ENCODE results near the gene ZDHHC14.
"Not testable (repeated sequence)": the region's sequence is repeated elsewhere in the genome, so short reads cannot be mapped to it uniquely, and the experiment has no call there.

Gene ZDHHC14

DNA sequence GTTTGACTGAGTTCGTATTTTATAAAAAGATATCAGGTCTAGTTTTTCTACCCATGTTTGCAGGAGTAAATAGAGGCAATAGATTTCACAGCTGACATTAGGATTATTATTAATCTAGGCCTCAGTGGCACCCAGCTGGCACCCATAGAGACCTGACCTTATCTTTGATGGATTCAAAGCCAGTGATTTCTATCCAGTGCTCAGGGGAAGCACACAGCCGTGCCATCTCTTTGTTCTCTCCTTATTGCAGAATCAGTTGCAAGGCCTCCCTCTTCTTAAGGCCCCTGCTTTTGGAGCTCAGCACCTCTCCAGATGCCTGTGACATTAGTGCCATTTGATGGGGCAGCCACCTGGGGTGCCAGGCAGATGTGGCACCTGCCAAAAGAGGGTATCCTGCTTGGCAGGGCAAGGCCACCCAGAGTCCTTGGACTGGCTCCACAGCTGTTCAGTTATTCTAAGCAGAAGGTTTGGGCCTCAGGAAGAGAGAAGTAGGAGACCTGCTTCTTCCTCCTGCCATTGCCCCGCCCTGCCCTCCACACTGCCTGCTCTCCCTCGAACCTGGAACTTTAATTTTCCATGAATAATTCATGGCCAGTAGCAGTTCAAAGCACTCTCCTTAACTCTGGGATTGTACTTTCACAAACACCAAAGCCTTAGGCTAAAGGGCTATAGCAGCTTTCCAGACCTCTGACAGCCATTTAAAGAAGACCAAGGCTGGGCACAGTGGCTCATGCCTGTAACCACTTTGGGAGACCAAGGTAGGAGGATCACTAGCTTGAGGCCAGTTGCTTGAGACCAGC, 206.3 kb downstream of the ZDHHC14 start:
- H3K4me1 ChIP-seq, result no peaks in the 10 kb centered on the region
- TF ChIP-seq, protein P1, sequence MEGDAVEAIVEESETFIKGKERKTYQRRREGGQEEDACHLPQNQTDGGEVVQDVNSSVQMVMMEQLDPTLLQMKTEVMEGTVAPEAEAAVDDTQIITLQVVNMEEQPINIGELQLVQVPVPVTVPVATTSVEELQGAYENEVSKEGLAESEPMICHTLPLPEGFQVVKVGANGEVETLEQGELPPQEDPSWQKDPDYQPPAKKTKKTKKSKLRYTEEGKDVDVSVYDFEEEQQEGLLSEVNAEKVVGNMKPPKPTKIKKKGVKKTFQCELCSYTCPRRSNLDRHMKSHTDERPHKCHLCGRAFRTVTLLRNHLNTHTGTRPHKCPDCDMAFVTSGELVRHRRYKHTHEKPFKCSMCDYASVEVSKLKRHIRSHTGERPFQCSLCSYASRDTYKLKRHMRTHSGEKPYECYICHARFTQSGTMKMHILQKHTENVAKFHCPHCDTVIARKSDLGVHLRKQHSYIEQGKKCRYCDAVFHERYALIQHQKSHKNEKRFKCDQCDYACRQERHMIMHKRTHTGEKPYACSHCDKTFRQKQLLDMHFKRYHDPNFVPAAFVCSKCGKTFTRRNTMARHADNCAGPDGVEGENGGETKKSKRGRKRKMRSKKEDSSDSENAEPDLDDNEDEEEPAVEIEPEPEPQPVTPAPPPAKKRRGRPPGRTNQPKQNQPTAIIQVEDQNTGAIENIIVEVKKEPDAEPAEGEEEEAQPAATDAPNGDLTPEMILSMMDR (IDR thresholded peaks at IDR 0.05), result no peak
- no peak overlapping the region for H3K4me3 ChIP-seq
- H3K27me3 ChIP-seq, result no peaks in the 10 kb centered on the region
- H3K27ac ChIP-seq, result no peak overlapping the region
- no peak for DNase-seq
- H3K9me3 ChIP-seq, result no peaks in the 10 kb centered on the region
- no peaks in the 10 kb centered on the region for H3K36me3 ChIP-seq
- intact Hi-C loops (cut with DNase I; ENCODE audit: low total_unique reads), result no loop called here

DNA sequence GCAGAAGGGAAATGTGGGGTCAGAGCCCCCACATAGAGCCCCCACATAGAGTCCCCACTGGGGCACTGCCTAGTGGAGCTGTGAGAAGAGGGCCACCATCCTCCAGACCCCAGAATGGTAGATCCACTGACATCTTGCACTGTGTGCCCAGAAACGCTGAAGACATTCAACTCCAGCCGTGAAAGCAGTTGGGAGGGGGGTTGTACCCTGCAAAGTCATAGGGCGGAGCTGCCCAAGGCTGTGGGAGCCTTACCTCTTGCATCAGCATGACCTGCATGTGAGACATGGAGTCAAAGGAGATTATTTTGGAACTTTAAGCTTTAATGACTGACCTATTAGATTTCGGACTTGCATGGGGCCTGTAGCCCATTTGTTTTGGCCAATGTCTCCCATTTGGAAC, 209.7 kb downstream of the ZDHHC14 start:
- H3K4me1 ChIP-seq; H3K9me3 ChIP-seq; H3K27me3 ChIP-seq; intact Hi-C loops (cut with DNase I; ENCODE audit: low total_unique reads); H3K36me3 ChIP-seq; H3K27ac ChIP-seq; H3K4me3 ChIP-seq; DNase-seq: not testable (repeated sequence)

DNA sequence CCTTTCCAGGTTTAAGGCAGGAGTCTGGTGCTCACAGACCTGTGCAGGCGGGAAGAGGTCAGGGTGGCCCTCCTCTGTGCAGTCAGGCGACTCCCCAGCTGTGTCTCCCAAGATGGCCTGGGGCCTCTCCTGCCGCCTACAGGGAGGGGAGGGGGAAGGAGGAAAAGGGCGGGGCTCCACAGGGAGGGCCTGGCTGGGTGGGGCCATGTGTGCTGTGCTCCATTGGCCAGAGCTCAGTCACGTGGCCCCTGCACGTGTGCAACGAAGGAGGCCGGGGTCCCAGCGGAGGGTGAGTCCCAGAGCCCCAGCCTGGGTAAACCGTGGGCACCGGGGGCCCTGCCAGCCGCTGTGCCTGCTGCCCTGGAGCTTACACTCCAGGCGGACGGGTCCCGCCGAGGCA, 211.6 kb downstream of the ZDHHC14 start:
- Histone ChIP-seq H3K4me3 (no peak overlapping the region), H3K9me3 (no peaks in the 10 kb centered on the region), H3K4me1 (peaks cover 0 to 15% (median 3%) of the 10 kb centered on the region in 4 donors), H3K27me3 (no peaks in the 10 kb centered on the region), H3K27ac (no peak overlapping the region), H3K36me3 (peaks cover 0 to 9% (median 0%) of the 10 kb centered on the region in 3 donors)
- intact Hi-C loops (cut with DNase I; ENCODE audit: low total_unique reads), result no loop called here
- no peak for DNase-seq
- TF ChIP-seq, protein P1 (IDR thresholded peaks at IDR 0.05), result no peak

DNA sequence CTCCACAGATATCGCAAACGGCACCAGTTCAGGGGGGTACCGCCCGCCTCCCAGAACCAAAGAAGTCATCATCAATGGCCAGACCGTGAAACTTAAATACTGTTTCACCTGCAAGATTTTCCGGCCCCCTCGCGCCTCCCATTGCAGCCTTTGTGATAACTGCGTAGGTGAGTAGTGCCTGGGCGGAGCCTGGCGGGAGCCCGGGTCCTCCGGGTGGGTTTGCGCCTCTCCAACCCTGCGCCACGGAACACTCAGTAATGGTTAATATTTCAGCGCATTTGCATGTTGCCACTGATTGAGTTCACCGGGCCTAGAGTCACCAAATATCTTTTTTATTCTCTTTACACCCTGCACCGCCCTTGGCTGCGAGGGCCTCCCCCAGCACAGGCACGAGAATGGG, 212.0 kb downstream of the ZDHHC14 start:
- Histone ChIP-seq H3K9me3 (no peaks in the 10 kb centered on the region), H3K27ac (no peak overlapping the region), H3K27me3 (no peaks in the 10 kb centered on the region), H3K4me1 (peaks cover 0 to 19% (median 6%) of the 10 kb centered on the region in 4 donors), H3K4me3 (no peak overlapping the region), H3K36me3 (peaks cover 0 to 9% (median 0%) of the 10 kb centered on the region in 3 donors)
- TF ChIP-seq, protein P1 (IDR thresholded peaks at IDR 0.05), result no peak
- intact Hi-C loops (cut with DNase I; ENCODE audit: low total_unique reads), result no loop called here
- DNase-seq, result no peak

DNA sequence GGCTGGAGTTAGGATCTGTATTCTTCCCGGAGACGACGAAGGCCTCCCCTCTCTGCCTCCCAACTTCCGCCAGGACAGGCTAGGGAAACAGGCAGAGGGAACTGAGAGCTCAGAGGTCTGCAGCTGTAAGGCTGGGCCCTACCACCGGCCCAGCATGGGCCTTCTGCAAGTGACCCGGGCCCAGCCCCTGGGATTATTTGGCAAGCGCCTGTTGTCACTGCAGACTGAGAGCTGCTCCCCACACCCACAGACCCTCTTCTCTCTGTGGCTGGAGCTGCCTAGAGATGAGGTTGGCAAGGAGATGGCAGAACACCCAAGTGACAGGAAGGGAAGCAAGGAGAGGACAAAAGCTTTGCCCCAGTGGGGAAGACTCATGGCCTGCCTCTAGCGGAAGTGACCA, 212.6 kb downstream of the ZDHHC14 start:
- H3K36me3 ChIP-seq, result peaks cover 0 to 9% (median 0%) of the 10 kb centered on the region in 3 donors
- H3K4me1 ChIP-seq, result peaks cover 0 to 21% (median 7%) of the 10 kb centered on the region in 4 donors
- TF ChIP-seq, protein P1 (IDR thresholded peaks at IDR 0.05), result no peak
- no peak for DNase-seq
- no peaks in the 10 kb centered on the region for H3K9me3 ChIP-seq
- no peak overlapping the region for H3K27ac ChIP-seq
- intact Hi-C loops (cut with DNase I; ENCODE audit: low total_unique reads), result no loop called here
- no peaks in the 10 kb centered on the region for H3K27me3 ChIP-seq
- no peak overlapping the region for H3K4me3 ChIP-seq

DNA sequence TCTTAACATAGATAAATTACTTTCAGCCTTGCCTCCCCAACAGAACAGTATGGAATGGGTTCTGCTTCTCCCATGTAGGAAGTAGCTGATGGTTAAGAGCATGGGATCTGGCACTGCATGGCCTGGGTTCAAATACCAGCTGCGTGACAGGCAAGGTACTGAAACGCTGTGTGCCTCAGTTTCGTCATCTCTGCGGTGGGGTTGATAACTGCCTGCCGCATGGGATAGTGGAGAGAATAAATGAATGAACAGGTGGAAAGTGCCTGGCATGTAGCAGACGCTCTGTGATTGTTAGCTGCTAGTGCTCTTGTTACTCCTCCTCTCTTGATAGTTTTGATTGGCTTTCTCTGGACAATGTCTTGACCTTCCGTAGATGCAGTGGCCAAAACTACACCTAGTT, 213.3 kb downstream of the ZDHHC14 start:
- no peak for DNase-seq

More for the DNA sequence above, 213.3 kb downstream of the ZDHHC14 start:
- TF ChIP-seq, protein P1 (IDR thresholded peaks at IDR 0.05), result no peak
- H3K4me1 ChIP-seq, result peaks cover 0 to 21% (median 7%) of the 10 kb centered on the region in 4 donors
- peaks cover 0 to 9% (median 0%) of the 10 kb centered on the region in 3 donors for H3K36me3 ChIP-seq
- no peak overlapping the region for H3K4me3 ChIP-seq
- H3K27me3 ChIP-seq, result no peaks in the 10 kb centered on the region
- no peaks in the 10 kb centered on the region for H3K9me3 ChIP-seq
- H3K27ac ChIP-seq, result no peak overlapping the region
- intact Hi-C loops (cut with DNase I; ENCODE audit: low total_unique reads), result no loop called here

All from tibial artery (tissue), 4 donors.